KMS-11 (cell line): ENCODE data around the gene MT1B.
A peak's percentile ranks its signal among the peaks of the same experiment; 100 is the strongest.

Experiments used
- H2AFZ ChIP-seq: fragments of 200-600 bp; sonication (generic); 2 replicates; pipeline ENCODE4 v1.6.1; 2016; ENCODE audit warnings: antibody characterized with exemption, mixed run types, low read depth
- H3K27ac ChIP-seq: fragments of 200-600 bp; sonication (generic); 2 replicates; pipeline ENCODE4 v1.6.1; 2016; ENCODE audit warnings: mild to moderate bottlenecking, mixed run types
- H3K27me3 ChIP-seq: fragments of 200-600 bp; sonication (generic); 2 replicates; pipeline ENCODE4 v1.6.1; 2017; ENCODE audit warnings: mild to moderate bottlenecking, low read depth, mixed run types, moderate library complexity; ENCODE audit not compliant: insufficient read depth
- H3K36me3 ChIP-seq: fragments of 200-600 bp; sonication (generic); 2 replicates; pipeline ENCODE4 v1.6.1; 2017; ENCODE audit warnings: mild to moderate bottlenecking, mixed run types; ENCODE audit not compliant: insufficient read depth
- H3K4me1 ChIP-seq: fragments of 200-600 bp; sonication (generic); 2 replicates; pipeline ENCODE4 v1.6.1; 2016; ENCODE audit warnings: mild to moderate bottlenecking, low read depth, mixed run types; ENCODE audit not compliant: poor library complexity, severe bottlenecking
- H3K4me2 ChIP-seq: fragments of 200-600 bp; sonication (generic); 2 replicates; pipeline ENCODE4 v1.7.0; 2016; ENCODE audit warnings: mild to moderate bottlenecking, mixed run types
- H3K4me3 ChIP-seq: fragments of 200-600 bp; sonication (generic); IDR thresholded peaks from 2 replicates; pipeline ENCODE4 v1.6.1; 2017; ENCODE audit warnings: low read depth, low read length, mixed read lengths; ENCODE audit not compliant: insufficient read depth
- H3K79me2 ChIP-seq: fragments of 200-600 bp; sonication (generic); 2 replicates; pipeline ENCODE4 v1.6.1; 2016; ENCODE audit warnings: low read depth, mixed run types; ENCODE audit not compliant: insufficient read depth
- H3K9ac ChIP-seq: fragments of 200-600 bp; sonication (generic); 2 replicates; pipeline ENCODE4 v1.6.1; 2016; ENCODE audit warnings: mild to moderate bottlenecking, mixed run types
- H4K20me1 ChIP-seq: fragments of 200-600 bp; sonication (generic); 2 replicates; pipeline ENCODE4 v1.6.1; 2016; ENCODE audit warnings: mild to moderate bottlenecking, mixed run types; ENCODE audit not compliant: insufficient read depth
- CTCF ChIP-seq: fragments of 200-600 bp; sonication (generic); conservative IDR thresholded peaks from 2 replicates; pipeline ENCODE4 v1.6.1; 2017; ENCODE audit warnings: low read depth, mild to moderate bottlenecking, antibody characterized with exemption, low read length, moderate library complexity, mixed read lengths

MT1B gene

GRCh38 chr16:56608043-56608875 lies 43.4 kb upstream of the MT1B start, which contains the start of gene MT2A:
TSS of gene MT2A (plus strand) at chr16:56608584. CDS start at chr16:56608656, 72 bp downstream.
- peak within 1 kb of the TSS; percentile 79 for H2AFZ ChIP-seq
- H3K27ac ChIP-seq: no peak within 1 kb of the TSS
- TF ChIP-seq CTCF: no peak
- peaks cover 10% of the 10 kb centered on the region; the same call in 1 of the 2 replicates for H3K27me3 ChIP-seq
- H3K4me3 ChIP-seq: no peak within 1 kb of the TSS
- no peaks in the 10 kb centered on the region for H3K36me3 ChIP-seq
- no peaks in the 10 kb centered on the region for H4K20me1 ChIP-seq
- H3K4me1 ChIP-seq: peaks cover 16% of the 10 kb centered on the region
- peak within 1 kb of the TSS; percentile 6; the same call in 1 of the 2 replicates for H3K9ac ChIP-seq
- H3K4me2 ChIP-seq: peak within 1 kb of the TSS; percentile 93
- no peaks in the 10 kb centered on the region for H3K79me2 ChIP-seq

GRCh38 chr16:56608876-56609462 lies 42.7 kb upstream of the MT1B start:
- peaks cover 10% of the 10 kb centered on the region; the same call in 1 of the 2 replicates for H3K27me3 ChIP-seq
- peak overlapping the region; percentile 79 for H2AFZ ChIP-seq
- H3K4me2 ChIP-seq: peak overlapping the region; percentile 93
- H3K9ac ChIP-seq: no peak overlapping the region
- peaks cover 16% of the 10 kb centered on the region for H3K4me1 ChIP-seq
- no peak for TF ChIP-seq CTCF
- no peaks in the 10 kb centered on the region for H3K79me2 ChIP-seq
- no peaks in the 10 kb centered on the region for H4K20me1 ChIP-seq
- no peaks in the 10 kb centered on the region for H3K36me3 ChIP-seq
- H3K4me3 ChIP-seq: no peak overlapping the region
- no peak overlapping the region for H3K27ac ChIP-seq

- Histone ChIP-seq H3K27me3 (peaks cover 10% of the 10 kb centered on the region; the same call in 1 of the 2 replicates), H3K79me2 (no peaks in the 10 kb centered on the region), H4K20me1 (no peaks in the 10 kb centered on the region), H3K4me1 (peaks cover 16% of the 10 kb centered on the region), H3K4me2 (peak overlapping the region; percentile 93), H3K4me3 (no peak overlapping the region), H3K27ac (no peak overlapping the region), H2AFZ (peak overlapping the region; percentile 79; the same call in 1 of the 2 replicates), H3K9ac (no peak overlapping the region), H3K36me3 (no peaks in the 10 kb centered on the region)
- no peak for TF ChIP-seq CTCF
These were observed 42.2 kb upstream of the MT1B start for GRCh38 chr16:56609463-56609921.

GRCh38 chr16:56610017-56610608 lies 41.6 kb upstream of the MT1B start:
- Histone ChIP-seq H3K27me3 (peaks cover 10% of the 10 kb centered on the region; the same call in 1 of the 2 replicates), H3K36me3 (no peaks in the 10 kb centered on the region), H3K4me3 (no peak overlapping the region), H2AFZ (no peak overlapping the region), H3K9ac (no peak overlapping the region), H4K20me1 (no peaks in the 10 kb centered on the region), H3K4me2 (peak overlapping the region; percentile 93), H3K79me2 (no peaks in the 10 kb centered on the region), H3K27ac (no peak overlapping the region), H3K4me1 (peaks cover 16% of the 10 kb centered on the region)
- no peak for TF ChIP-seq CTCF
